Embryonic facial prominence (tissue), 1 donor: Measurements from ENCODE around the gene PKN2.
"Not testable (repeated sequence)": the region's sequence is repeated elsewhere in the genome, so short reads cannot be mapped to it uniquely, and the experiment has no call there.

Experiments
- DNase-seq: peaks from one replicate; pipeline ENCODE4 v3.0.0-alpha.2; 2016; ENCODE audit errors: extremely low spot score

The PKN2 gene

DNA sequence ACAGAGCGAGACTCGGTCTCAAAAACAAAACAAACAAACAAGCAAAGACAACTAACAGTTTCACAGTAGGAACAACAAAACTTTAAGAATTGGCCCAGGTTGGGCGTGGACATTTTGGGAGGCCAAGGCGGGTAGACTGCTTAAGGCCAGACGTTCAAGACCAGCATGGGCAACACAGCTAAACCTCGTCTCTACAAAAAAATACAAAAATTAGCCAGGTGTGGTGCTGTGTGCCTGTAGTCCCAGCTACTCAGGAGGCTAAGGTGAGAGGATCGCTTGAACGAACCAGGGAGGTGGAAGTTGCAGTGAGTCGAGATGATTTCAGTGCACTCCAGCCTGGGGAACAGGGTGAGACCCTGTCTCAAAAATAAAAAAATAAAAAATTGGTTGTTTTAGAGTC is 193.8 kb downstream of the PKN2 start:
- DNase-seq: no peak

DNA sequence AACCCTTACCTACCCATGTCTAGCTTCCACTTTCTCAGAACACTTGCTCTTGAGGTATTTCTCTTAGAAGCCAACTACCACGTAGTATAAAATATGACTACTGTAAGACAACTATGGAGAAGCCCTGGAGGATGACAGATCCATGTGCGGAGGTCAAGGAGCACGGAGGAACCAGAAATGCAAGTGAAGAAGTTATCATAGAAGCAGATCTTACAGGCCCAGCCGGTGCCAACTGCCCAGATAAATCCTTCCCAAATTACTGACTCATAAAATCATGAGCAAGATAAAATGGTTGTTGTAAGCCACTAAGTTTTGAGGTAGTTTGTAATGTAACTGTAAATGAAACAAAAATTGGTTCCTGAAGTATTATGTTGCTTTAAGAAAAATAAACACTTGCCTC is 194.7 kb downstream of the PKN2 start:
- no peak for DNase-seq

DNA sequence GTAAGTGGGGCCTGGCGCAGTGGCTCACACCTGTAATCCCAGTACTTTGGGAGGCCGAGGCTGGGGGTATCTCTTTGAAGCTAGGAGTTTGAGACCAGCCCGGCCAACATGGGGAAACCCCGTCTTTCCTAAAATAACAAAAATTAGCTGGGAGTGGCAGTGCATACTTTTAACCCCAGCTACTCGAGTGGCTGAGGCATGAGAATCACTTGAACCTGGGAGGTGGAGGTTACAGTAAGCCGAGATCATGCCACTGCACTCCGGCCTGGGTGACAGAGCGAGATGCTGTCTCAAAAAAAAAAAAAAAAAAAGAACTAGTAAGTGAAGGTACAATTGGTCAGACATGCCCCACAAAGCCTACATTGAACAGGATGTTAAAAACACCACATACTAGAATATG is 196.6 kb downstream of the PKN2 start:
- DNase-seq: not testable (repeated sequence)

DNA sequence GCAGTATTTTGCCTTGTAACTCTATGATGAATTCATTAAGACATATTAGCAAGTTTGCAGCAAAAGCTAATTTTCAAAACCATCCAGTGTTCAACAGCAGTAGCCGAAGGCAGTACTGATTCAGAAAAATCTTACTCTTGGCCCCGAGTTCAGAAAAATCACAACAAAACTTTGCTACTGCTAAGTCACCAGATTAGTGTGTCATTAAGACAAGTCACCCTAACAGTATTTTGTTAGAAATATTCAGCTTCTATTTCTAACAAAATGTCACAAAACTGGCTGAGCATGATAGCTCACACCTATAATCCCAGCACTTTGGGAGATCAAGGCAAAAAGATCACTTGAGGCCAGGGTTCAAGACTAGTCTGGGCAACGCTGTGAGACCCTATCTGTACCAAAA is 199.1 kb downstream of the PKN2 start:
- no peak for DNase-seq
